A204.1 (cell line): Measurements from ENCODE around the gene PTPN7.
"Not testable (repeated sequence)": the region's sequence is repeated elsewhere in the genome, so short reads cannot be mapped to it uniquely, and the experiment has no call there.

Experiments used
- FAIRE-seq: peaks from 2 replicates; lab custom pipeline; 2012; peaks lifted over from hg19 to GRCh38; lab: Jason Lieb, UNC

Gene PTPN7

DNA sequence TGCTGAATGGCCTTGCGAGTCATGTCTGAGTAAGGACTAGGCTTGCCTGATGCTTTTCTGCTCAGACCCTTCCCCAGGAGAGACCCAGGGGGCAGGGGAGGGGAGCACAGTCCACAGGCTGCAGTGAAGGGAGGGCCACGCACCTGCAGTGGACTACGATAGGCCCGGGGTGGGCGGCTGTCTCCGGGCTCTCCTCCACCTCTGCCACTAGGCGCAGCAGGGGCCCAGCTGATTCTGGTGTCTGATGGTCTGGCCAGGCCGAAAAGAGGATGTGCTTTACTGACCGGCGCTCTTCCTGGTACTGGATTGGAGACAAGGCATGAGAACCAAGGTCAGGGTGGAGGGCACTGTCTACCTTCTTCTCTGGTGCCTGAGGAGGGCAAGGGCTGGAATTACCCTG is 8.0 kb downstream of the PTPN7 start:
- FAIRE-seq, result no peak

DNA sequence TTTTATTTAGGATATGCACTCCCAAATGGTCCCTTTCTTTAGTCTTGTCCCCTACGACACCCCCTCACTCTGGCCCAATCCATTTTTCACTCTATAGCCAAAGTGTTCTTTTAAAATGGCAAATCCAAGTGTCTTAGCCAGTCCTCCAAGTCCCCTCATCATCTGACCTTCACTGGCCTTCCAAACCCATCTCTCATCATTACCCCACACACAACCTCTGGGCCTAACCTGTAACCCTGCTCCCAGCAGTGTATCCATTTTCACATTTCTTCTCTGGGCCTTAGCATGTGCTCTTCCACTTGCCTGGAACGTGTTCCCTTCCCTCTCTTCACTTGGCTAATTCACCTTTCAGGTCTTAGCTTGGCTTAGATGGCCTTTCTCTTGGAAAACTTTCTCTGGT is 9.4 kb downstream of the PTPN7 start:
- FAIRE-seq, result no peak

- FAIRE-seq, result no peak
These were observed 9.8 kb downstream of the PTPN7 start for GRCh38 chr1:202150602-202151001.

DNA sequence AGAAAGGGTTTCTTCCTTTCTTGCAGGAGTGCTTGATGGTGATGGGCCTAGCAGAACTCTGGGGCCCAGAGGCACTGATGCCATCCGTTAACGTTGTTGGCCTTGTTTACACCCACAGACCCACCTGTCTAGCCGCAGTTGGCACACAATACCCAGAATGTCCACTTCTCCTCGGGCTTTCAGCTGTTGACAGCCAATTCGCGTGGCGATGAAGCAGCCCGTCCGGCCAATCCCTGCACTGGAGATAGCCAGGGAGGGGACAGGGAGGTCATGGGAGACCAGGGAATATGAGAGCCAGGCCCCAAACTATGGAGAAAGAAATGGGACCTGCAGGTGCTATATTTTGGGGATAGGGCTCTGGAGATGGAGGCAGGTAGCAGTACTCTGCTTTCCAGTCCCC is 10.2 kb downstream of the PTPN7 start:
- FAIRE-seq, result no peak

DNA sequence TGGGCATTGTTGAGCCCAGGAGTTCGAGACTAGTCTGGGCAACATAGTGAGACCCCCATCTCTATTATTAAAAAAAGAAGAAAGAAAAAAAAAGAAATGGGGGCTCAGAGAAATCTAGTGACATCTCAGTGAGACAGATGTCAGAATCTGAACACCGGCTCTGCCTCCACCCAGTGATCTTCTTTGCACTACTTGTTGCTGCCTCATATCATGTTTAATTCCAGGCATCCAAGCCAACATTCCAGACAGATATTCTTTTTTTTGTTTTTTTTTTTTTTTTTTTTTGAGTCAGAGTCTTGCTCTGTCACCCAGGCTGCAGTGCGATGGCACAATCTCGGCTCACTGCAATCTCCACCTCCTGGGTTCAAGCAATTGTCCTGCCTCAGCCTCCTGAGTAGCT is 10.8 kb downstream of the PTPN7 start:
- FAIRE-seq, result no peak

DNA sequence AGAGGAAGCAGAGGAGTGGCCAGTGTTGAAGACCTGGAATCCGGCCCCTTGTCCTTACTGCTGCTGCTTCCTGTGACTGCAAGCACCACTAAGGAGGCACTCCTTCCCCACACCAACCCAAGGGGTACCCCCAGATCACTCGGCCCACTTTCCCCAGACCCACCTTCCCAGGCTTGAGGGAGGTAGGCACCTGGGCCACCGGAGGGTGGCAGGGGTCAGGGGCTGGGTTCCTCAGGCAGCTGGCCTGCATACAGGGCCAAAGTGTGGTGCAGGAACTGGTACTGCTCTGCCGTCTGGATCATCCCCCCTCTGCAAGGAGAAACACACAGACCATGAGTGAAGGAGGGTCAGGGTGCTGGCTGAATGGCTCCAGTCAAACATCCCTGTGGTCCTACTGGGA is 12.0 kb downstream of the PTPN7 start:
- no peak for FAIRE-seq

DNA sequence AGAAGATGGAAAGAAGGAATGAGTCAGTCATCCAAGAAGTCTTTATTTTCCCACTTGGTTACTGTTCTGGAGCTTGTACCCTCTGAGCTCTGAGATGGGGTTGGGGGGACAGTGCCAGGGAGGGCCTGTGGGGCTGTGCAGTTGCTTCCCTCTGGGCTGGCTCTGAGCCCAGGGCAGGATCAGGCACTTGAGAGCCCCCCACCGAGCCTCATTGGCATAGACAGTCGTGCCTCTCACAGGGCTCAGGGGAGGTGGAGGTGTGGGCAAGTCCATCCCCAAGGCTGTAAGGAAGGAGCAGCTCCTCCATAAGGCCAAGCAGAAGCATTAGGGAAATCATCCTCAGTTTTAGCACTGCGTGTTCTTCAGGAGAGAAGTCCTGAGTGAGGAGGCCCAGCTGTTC is 13.4 kb downstream of the PTPN7 start:
- FAIRE-seq, result no peak

- FAIRE-seq, result no peak
These were observed 14.1 kb downstream of the PTPN7 start for GRCh38 chr1:202146279-202146678.

GRCh38 chr1:202145744-202146140 is 14.7 kb downstream of the PTPN7 start:
- FAIRE-seq, result not testable (repeated sequence)

GRCh38 chr1:202145068-202145743 is 15.2 kb downstream of the PTPN7 start:
- no peak for FAIRE-seq

- FAIRE-seq, result no peak
These were observed 15.9 kb downstream of the PTPN7 start, which contains the start of gene ARL8A for GRCh38 chr1:202144402-202145067. ARL8A (minus strand) TSS chr1:202144737; CDS start chr1:202144572, 165 bp downstream.

DNA sequence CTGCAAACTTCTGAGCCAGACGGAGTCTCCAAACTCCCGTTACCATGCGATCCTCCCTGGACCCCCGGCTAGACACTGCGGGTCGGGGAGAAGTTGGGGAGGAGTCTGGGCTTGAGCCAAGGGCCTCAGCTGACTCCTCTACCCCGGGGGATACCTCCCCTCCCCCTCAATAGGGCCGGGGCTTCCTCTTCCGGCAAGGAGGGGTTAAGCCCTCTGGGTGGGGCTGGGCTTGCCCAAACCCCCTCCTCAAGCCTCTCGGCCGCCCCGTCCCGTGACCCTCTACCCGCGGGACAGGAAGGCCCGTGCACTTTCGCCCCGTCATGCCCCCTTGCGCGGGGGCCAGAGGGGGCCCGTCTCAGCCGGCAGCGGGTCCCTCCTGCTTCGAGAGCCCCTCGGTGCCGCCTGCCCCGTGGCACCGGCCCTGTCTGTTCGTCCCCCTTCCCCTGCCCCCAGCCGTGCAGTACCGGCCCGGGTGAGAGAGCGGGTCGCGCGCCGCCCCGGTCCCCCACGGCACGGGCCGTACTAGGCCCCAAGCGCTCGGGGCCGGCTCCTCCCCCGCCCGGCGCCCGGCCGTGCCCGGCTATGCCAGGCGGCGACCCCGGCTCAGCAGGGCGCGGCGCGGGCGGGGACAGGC is 16.5 kb downstream of the PTPN7 start:
- no peak for FAIRE-seq

DNA sequence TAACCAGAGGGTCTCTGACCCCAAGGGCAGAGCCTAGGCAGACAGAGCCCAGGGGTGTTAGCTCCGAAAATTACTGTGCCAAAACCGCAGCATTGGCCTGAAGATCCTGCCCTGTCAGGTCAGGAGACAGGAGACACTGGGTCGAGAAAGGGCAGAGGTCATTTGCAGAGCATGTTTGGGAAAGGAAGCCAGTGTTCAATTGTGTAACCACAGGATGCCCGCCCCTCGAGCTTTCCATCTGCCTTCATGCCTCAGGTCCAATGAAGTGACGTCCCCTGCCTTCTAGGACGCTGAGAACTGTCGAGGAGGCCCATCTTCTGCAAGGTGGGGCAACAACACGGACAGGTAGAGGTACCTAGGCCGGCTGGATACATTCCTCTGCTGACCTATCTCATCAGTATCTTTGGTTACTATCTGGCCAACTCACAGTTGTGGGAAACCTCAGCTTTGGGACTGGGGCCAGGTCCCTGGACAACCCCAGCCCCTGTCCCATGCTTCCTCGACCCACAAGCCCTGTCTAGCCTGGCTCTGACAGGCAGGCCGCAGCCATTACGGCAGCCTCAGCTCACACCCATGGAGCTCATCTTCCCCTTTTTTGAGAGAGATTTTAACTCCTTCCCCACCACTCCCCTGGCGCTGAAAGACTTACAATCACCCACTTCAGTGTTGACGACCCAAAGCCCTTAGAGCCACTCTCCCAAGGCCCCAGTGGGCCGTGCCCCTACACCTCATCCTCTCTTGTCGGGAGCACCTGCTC is 17.2 kb downstream of the PTPN7 start:
- no peak for FAIRE-seq

- FAIRE-seq, result not testable (repeated sequence)
These were observed 18.9 kb downstream of the PTPN7 start for GRCh38 chr1:202141468-202141867.

- no peak for FAIRE-seq
These were observed 19.6 kb downstream of the PTPN7 start for GRCh38 chr1:202140833-202141232.

DNA sequence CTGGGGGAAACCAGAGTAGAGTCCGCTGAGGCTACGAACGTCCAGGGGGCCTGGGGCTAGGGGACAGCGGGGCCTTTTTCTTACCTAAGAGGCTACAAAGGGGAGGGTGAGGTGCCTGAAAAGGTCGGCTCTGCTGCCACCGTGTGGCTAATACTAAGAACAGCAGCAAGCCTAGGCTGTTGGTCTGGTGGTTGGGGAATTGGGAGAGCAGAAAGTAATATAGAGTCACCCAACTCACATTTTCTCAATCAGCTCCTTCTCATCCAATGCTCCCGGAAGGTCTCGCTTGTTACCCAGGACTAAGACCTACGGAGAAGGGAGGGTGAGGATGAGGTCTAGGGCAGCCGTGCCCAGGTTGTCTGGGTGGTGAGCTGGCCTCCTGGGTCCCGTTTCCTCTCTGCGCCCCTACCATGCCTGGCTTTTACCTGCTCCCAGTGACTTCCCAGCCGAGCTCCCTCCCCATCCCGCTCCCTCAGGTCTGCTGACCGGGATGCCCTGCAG is 25.1 kb downstream of the PTPN7 start:
- no peak for FAIRE-seq

- no peak for FAIRE-seq
These were observed 25.7 kb downstream of the PTPN7 start for GRCh38 chr1:202134645-202135172.

DNA sequence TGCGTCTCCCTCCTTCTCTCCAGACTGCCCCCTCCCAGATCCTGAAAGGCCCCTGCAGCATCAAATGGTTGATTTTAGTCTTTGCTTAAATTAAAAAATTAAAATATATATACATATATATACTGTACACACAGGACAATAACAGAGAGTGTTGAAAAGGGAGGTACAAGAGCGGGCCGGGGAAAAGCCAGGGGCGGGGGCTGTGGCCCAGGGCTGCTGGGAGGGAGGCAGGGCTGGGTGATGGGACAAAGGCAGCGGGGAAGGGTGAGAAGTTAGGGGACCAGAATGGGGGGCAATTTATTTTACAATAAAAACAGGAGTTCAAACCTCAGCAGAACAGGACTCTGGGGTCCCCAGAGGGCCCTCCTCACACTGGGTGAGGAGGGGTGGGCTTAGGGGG is 26.4 kb downstream of the PTPN7 start:
- FAIRE-seq, result no peak

- no peak for FAIRE-seq
These were observed 26.9 kb downstream of the PTPN7 start for GRCh38 chr1:202133496-202133895.

DNA sequence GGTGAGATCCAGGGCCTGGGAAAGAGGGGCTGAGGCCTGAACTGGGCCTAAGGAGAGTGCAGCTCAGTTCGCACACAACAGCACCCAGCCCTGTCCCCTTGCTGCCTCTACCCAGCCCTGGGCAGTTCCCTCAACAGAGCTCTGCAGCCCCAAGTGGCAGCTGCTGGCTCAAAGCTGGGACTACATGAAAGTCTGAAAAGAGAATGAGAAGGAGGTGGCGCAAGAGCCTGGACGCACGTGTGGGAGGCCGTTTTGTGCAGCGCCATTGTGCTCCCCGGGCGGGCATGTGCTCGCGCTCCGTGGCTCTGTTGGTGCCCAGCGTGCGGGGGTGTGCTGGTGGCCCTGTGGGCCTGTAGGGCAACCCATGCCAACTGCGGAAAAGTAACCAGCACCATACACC is 27.4 kb downstream of the PTPN7 start:
- no peak for FAIRE-seq

DNA sequence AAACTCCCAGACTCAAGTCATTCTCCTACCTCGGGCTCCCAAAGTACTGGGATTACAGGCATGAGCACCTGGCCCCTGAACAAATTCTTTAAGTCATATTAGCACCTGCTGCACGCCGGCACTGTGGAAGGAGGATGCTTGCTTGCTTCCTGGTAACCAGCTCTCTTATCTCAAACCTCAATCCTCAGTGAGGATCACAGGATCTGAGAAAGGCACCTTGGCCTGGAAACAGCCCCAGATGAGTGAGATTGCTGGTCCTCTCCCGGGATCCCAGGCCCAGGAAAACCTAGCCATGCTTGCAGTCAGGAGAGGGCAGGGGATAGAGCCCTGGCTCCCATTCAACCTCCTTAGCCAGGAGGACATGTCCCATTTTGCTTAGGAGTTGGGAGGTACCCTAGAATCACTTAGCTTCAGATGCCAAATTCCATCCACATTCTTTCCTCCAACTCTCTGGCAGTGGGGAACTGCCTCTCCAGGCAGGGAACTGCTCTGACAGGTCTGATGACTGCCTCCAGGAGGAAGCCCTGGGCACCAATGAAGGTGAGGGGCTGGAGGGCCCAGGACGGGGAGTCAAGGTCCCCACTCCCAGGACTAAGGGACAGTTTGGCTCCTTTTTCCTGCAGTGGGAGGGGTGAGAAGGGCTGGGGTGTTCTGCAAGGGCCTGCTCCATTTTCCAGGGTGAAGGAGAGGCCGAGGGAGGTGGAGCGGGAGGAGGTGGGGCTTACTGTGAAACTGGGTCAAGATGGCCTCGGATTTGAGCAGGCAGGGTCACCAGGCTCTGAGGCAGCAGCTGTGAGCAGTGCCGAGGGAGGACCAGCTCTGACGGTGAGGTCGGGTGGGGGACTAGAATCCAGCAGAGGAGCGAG is 28.2 kb downstream of the PTPN7 start:
- no peak for FAIRE-seq
